Measurements from ENCODE around the gene LUC7L. TPM values are rescaled to one million over a fixed set of nuclear protein-coding genes. Genes with fewer than 3 reads are reported as not detected.

Gene LUC7L
- total and polyA plus RNA-seq, 10 of the 15 experiments (the other 5 are each of a cell fraction or from before 2014, with no cell fraction given) = 2.3 to 59.6 (median 44.1) TPM

GRCh38 chr16:220021-220420 lies 9.2 kb downstream of the LUC7L start (continued):
- no peak for TF ChIP-seq ZBTB4 (CRISPR knock-in tag; IDR thresholded peaks at IDR 0.05)
- TF ChIP-seq IKZF2 (IDR thresholded peaks at IDR 0.05) = no peak
- TF ChIP-seq SUPT20H (IDR thresholded peaks at IDR 0.05; ENCODE audit: borderline replicate concordance, control insufficient read depth, low read depth, low read length) = no peak
- TF ChIP-seq ELK1 (IDR thresholded peaks at IDR 0.05; ENCODE audit: low read depth, low read length) = no peak
- TF ChIP-seq EP300 (IDR thresholded peaks at IDR 0.05; ENCODE audit: borderline replicate concordance in 1 of 2, control insufficient read depth in 1 of 2, low read depth in 2 of 2, low read length in 2 of 2) = no peak
- no peak for TF ChIP-seq MAX (IDR thresholded peaks at IDR 0.05; ENCODE audit: low read depth, low read length)
- TF ChIP-seq USF2 (IDR thresholded peaks at IDR 0.05; ENCODE audit: borderline replicate concordance, low read depth, low read length) = no peak
- no peak for TF ChIP-seq LARP7 (IDR thresholded peaks at IDR 0.05)
- no peak for TF ChIP-seq ATF7 (IDR thresholded peaks at IDR 0.05; ENCODE audit: low read depth)
